Nephron progenitor cell (in vitro differentiated cells): ENCODE data around the gene ZNF467.

ENCODE experiments used
- DNase-seq: peaks from one replicate; pipeline ENCODE4 v3.0.0; 2021
- H3K27ac Mint-ChIP-seq: 2 replicates; pipeline ENCODE4 v1.8.0; 2021; ENCODE audit warnings: mild to moderate bottlenecking, moderate library complexity, mixed read lengths
- H3K27me3 Mint-ChIP-seq: 2 replicates; pipeline ENCODE4 v1.8.0; 2021; ENCODE audit warnings: mild to moderate bottlenecking, low read depth, mixed read lengths; ENCODE audit not compliant: poor library complexity
- H3K36me3 Mint-ChIP-seq: 2 replicates; pipeline ENCODE4 v1.8.0; 2021; ENCODE audit warnings: low read depth, mixed read lengths
- H3K4me1 Mint-ChIP-seq: 2 replicates; pipeline ENCODE4 v1.8.0; 2021; ENCODE audit warnings: mixed read lengths
- H3K4me3 Mint-ChIP-seq: 2 replicates; pipeline ENCODE4 v1.8.0; 2021; ENCODE audit warnings: mild to moderate bottlenecking, moderate library complexity, mixed read lengths
- H3K9me3 Mint-ChIP-seq: 2 replicates; pipeline ENCODE4 v1.8.0; 2021; ENCODE audit warnings: mild to moderate bottlenecking, moderate library complexity, mixed read lengths
- TF ChIP-seq, protein P1 (sequence below): fragments of 200-600 bp; sonication (generic); IDR thresholded peaks from 2 replicates; pipeline ENCODE4 v1.5.0; 2021; ENCODE audit warnings: antibody characterized with exemption

ZNF467 gene

GRCh38 chr7:149819141-149819960 is 46.0 kb upstream of the ZNF467 start:
- Mint-ChIP-seq H3K4me1 (peaks cover 10% of the 10 kb centered on the region), H3K9me3 (no peaks in the 10 kb centered on the region), H3K27ac (no peak overlapping the region), H3K4me3 (no peak overlapping the region), H3K36me3 (no peaks in the 10 kb centered on the region), H3K27me3 (peaks cover 4% of the 10 kb centered on the region)
- DNase-seq, result no peak
- TF ChIP-seq, protein P1, sequence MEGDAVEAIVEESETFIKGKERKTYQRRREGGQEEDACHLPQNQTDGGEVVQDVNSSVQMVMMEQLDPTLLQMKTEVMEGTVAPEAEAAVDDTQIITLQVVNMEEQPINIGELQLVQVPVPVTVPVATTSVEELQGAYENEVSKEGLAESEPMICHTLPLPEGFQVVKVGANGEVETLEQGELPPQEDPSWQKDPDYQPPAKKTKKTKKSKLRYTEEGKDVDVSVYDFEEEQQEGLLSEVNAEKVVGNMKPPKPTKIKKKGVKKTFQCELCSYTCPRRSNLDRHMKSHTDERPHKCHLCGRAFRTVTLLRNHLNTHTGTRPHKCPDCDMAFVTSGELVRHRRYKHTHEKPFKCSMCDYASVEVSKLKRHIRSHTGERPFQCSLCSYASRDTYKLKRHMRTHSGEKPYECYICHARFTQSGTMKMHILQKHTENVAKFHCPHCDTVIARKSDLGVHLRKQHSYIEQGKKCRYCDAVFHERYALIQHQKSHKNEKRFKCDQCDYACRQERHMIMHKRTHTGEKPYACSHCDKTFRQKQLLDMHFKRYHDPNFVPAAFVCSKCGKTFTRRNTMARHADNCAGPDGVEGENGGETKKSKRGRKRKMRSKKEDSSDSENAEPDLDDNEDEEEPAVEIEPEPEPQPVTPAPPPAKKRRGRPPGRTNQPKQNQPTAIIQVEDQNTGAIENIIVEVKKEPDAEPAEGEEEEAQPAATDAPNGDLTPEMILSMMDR, result no peak

DNA sequence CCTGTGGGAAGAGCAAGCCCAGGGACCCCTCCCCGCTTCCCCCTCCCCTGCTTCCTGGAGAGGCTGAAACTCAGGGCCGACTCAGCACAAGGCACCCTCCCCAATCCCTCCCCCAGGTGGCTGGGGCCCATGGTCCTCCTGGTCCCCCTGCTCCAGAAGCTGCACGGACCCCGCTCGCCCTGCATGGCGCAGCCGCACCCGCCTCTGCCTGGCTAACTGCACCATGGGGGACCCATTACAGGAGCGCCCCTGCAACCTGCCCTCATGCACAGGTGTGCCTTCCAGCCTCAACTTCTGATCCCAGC is 45.1 kb upstream of the ZNF467 start:
- TF ChIP-seq, protein P1, result no peak
- peak overlapping the region; percentile 59 for H3K27ac Mint-ChIP-seq
- no peaks in the 10 kb centered on the region for H3K36me3 Mint-ChIP-seq
- no peak for DNase-seq
- peaks cover 4% of the 10 kb centered on the region for H3K27me3 Mint-ChIP-seq
- H3K9me3 Mint-ChIP-seq, result no peaks in the 10 kb centered on the region
- H3K4me1 Mint-ChIP-seq, result peaks cover 17% of the 10 kb centered on the region
- no peak overlapping the region for H3K4me3 Mint-ChIP-seq

GRCh38 chr7:149817836-149818535 is 44.6 kb upstream of the ZNF467 start:
- Mint-ChIP-seq H3K4me3 (no peak overlapping the region), H3K4me1 (peaks cover 22% of the 10 kb centered on the region), H3K27me3 (peaks cover 4% of the 10 kb centered on the region), H3K36me3 (no peaks in the 10 kb centered on the region), H3K27ac (no peak overlapping the region), H3K9me3 (no peaks in the 10 kb centered on the region)
- TF ChIP-seq, protein P1, result no peak
- no peak for DNase-seq

DNA sequence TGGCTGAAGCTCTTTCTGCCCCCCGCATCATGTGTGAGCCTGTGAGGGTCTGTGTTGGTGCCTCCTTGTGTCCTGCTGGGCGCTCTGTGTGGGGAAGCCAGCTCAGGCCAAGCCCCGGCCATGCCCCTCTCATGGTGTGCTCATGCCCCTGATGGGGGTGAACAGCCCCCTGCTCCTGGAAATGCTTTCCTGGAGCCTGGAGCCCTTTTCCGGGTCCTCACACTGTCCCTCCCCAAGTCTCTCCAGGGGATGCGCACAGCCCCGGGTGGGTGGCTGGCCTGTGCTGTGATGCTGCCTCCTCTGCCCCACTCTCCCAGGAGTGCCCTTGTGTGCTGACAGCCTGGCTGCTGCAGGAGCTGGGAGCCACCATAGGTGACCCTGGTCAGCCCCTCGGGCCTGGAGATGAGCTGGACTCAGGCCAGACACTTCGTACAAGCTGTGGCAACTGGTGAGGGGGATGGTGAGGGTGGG is 43.9 kb upstream of the ZNF467 start:
- Mint-ChIP-seq H3K9me3 (no peaks in the 10 kb centered on the region), H3K27ac (no peak overlapping the region), H3K4me1 (peaks cover 21% of the 10 kb centered on the region), H3K36me3 (no peaks in the 10 kb centered on the region), H3K27me3 (peaks cover 4% of the 10 kb centered on the region), H3K4me3 (no peak overlapping the region)
- no peak for DNase-seq
- TF ChIP-seq, protein P1, result no peak

DNA sequence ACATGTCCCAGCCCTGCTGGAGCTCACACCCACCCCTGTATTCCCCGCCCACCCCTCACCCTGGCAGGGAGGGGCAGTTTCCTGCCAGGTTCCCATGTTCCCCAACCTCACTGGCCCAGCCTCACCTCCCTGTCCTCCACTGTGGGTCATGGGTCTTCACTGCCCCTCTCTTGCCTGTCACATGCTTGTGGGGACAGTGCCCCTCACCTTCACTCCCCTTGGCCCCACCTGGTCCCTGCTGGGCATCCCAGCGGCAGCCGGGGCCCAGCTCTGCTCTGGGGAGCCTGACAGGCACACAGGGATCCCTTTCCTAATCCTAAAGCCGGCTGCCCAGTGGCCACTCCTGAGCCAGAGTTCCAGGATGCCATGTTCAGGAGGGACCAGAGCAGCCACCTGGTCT is 43.4 kb upstream of the ZNF467 start:
- no peak overlapping the region for H3K4me3 Mint-ChIP-seq
- no peak overlapping the region for H3K27ac Mint-ChIP-seq
- no peak for DNase-seq
- TF ChIP-seq, protein P1, result no peak
- H3K27me3 Mint-ChIP-seq, result peaks cover 4% of the 10 kb centered on the region
- H3K36me3 Mint-ChIP-seq, result no peaks in the 10 kb centered on the region
- H3K9me3 Mint-ChIP-seq, result no peaks in the 10 kb centered on the region
- H3K4me1 Mint-ChIP-seq, result peaks cover 16% of the 10 kb centered on the region
